Endometrial microvascular endothelial cells (primary cell): ENCODE measurements around the gene SLC25A47. TPM values are rescaled to one million over a fixed set of nuclear protein-coding genes. Genes with fewer than 3 reads are reported as not detected.

Experiments used
- in situ Hi-C: cut with HindIII; loops from 2 replicates; pipeline ENCODE4 v1.10.0; 2017; ENCODE audit warnings: low sequenced_read_pairs, low pct_unique_long_range_greater_than_20kb; ENCODE audit errors: inconsistent ontology term
- total RNA-seq: library from RNA; depleted of rRNA; stranded (reverse); fragments of >200 nt; gene quantifications from one replicate; pipeline ENCODE4 v1.2.3, GENCODE V29; 2015; ENCODE audit errors: inconsistent ontology term

SLC25A47 gene
- total RNA-seq, 1 donor from 2014 or later = not detected

DNA sequence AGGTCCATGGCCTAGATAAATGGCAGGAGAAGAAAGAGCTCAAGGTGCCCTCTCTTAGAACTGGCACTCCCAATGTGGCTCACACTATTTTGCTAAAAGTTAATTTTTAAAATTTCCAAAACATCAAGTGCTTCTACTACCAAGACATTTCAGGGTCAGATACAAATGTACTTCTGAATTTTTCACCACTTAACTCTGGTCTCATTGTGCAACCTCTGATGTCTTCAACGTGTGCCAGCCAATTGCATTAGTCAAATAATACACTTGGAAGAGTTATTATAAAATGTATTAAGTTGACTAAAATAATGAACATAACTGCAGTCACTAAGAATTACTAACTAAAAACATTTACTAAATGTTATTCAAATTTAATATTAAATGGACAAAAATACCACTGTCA lies 41.3 kb downstream of the SLC25A47 start:
- in situ Hi-C loops = no loop called here

- in situ Hi-C loops = no loop called here
Observed at GRCh38 chr14:100365741-100366140, 42.6 kb downstream of the SLC25A47 start.

GRCh38 chr14:100369019-100369418 lies 45.9 kb downstream of the SLC25A47 start:
- in situ Hi-C loops = no loop called here

DNA sequence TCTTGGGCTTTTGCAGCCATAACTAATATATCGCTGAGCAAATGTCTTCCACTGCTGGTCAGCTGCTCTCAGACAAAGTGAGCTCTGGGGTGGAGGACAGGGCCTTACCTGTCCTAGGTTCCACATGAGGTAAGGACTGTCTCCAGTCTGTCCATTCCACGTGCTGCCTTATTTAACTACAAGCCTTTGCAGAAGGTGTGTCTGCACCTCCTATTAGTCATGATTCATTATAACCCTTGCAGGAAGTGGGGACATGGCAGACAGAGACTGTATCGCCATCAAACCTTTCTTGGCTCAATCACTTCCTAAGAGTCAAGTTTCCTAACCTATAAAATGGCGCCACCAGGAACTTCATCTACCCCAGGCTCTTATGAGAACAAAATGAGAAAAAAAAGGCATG lies 46.9 kb downstream of the SLC25A47 start:
- in situ Hi-C loops = no loop called here

GRCh38 chr14:100371773-100372172 lies 48.6 kb downstream of the SLC25A47 start:
- in situ Hi-C loops = no loop called here

GRCh38 chr14:100372357-100373048 lies 49.4 kb downstream of the SLC25A47 start:
- in situ Hi-C loops = no loop called here

GRCh38 chr14:100374270-100374669 lies 51.1 kb downstream of the SLC25A47 start:
- in situ Hi-C loops = no loop called here

DNA sequence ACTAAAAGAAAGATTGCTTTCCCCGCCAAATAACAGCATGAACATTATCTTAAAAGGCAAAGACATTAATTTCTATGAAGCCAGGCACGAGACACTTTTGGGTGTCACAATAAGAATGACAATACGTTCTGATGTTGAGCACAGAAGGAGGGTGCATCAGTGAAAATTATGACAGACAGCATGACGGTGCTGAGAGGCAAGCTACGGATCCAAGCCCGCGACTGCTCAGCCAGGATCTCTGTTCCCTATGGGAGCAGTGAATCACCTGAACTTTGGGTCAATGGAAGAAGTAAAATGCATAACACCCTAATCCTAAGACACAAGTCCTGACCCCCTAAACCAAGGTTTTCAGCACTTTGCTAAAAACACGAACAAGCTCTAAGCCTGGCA lies 51.7 kb downstream of the SLC25A47 start:
- in situ Hi-C loops = no loop called here

GRCh38 chr14:100375266-100375962 lies 52.3 kb downstream of the SLC25A47 start:
- in situ Hi-C loops = no loop called here

DNA sequence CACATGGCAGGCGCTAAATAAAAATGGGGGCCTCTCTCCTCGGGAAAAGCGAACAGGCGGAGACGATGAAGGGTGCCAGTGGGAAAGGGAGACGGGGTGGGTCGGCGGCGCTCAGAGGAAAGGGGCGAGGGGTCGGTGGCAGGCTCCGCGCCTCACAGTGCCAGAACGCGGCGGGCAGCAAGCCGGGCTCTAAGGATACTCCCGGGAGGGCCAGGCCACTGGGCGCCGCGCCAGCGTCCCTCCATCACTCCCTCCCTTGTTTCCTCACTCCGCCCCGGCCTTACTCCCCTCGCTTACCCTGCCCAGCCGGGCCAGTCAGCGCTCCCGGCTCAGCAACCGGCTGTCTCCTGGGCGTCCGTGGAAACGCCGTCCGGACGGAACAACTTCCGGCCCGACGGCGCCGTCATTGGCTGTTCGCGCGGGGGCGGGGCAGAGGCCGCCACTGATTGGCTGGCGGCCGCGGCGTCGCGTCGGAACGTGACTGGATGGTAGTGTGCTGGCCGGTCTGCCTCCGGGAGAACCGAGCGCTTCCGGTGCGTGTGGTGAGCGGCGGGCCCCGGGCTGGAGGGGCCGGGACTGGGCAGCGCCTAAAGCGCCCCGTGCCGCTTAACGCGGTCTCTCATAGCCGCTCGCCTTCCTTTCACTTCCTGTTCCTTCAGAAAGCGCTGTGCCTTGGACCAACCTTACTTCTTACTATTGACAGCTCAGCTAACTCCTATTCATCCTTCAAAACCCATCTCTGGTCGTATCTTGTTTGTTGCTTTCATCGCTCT lies 53.0 kb downstream of the SLC25A47 start, which contains the start of gene WDR25:
TSS of gene WDR25 (plus strand) at position 523 of the 773 bp plus-strand sequence.
- in situ Hi-C loops = no loop called here

- in situ Hi-C loops = no loop called here
Observed at GRCh38 chr14:100376751-100377171, 53.6 kb downstream of the SLC25A47 start.

Other genes starting within 250 kb of the SLC25A47 start
- not detected for gene DEGS2, start 163.7 kb upstream of the SLC25A47 start, total RNA-seq
- gene YY1, start 84.2 kb upstream of the SLC25A47 start, total RNA-seq = 37.0 TPM
- 40.0 TPM for gene SLC25A29, start 16.9 kb upstream of the SLC25A47 start, total RNA-seq
- gene WDR25, start 53.1 kb downstream of the SLC25A47 start, total RNA-seq = 18.0 TPM